HFFc6 (cell line): ENCODE measurements around the gene RAB33A. TPM values are rescaled to one million over a fixed set of nuclear protein-coding genes. Genes with fewer than 3 reads are reported as not detected.

Experiments used
- DNase-seq: peaks from one replicate; pipeline ENCODE4 v3.0.0-alpha.2; 2018
- H3K27ac Mint-ChIP-seq: 2 replicates; pipeline ENCODE4 v1.8.0; 2020; ENCODE audit warnings: mild to moderate bottlenecking, mixed read lengths
- H3K27me3 Mint-ChIP-seq: 2 replicates; pipeline ENCODE4 v1.8.0; 2021; ENCODE audit warnings: mild to moderate bottlenecking, moderate library complexity, mixed read lengths; ENCODE audit not compliant: insufficient read depth
- H3K36me3 Mint-ChIP-seq: 2 replicates; pipeline ENCODE4 v1.8.0; 2021; ENCODE audit warnings: low read depth, mixed read lengths
- H3K4me1 Mint-ChIP-seq: 2 replicates; pipeline ENCODE4 v1.8.0; 2020; ENCODE audit warnings: low read depth, mixed read lengths
- H3K4me3 Mint-ChIP-seq: 2 replicates; pipeline ENCODE4 v1.8.0; 2020; ENCODE audit warnings: mild to moderate bottlenecking, moderate library complexity, mixed read lengths
- H3K9me3 Mint-ChIP-seq: 2 replicates; pipeline ENCODE4 v1.8.0; 2020; ENCODE audit warnings: mild to moderate bottlenecking, mixed read lengths
- total RNA-seq, 6 experiments: library from RNA; stranded (reverse); fragmentation: NEBNext Ultra II Directional; extraction: Animal tissue kit (Norgen Biotek cat#: 25700); gene quantifications; 2 replicates in 1 of 6; 3 replicates in 5 of 6; pipeline ENCODE4 v1.2.3, GENCODE V29; 2021
- TF ChIP-seq, protein P1 (sequence below): fragments of 200-600 bp; sonication (generic); IDR thresholded peaks from 2 replicates; pipeline ENCODE4 v1.5.0; 2021; ENCODE audit warnings: antibody characterized with exemption, mild to moderate bottlenecking

RAB33A gene
- total RNA-seq, 6 experiments from 2014 or later, result 0.17 to 0.66 (median 0.44) TPM

GRCh38 chrX:130136961-130137360 is 34.8 kb upstream of the RAB33A start:
- Mint-ChIP-seq H3K27ac (no peak overlapping the region), H3K27me3 (no peaks in the 10 kb centered on the region), H3K36me3 (0 out of 2 replicates have a peak, but pooled peaks cover 4% of the 10 kb centered on the region), H3K4me3 (no peak overlapping the region), H3K4me1 (no peaks in the 10 kb centered on the region), H3K9me3 (no peaks in the 10 kb centered on the region)
- TF ChIP-seq, protein P1, sequence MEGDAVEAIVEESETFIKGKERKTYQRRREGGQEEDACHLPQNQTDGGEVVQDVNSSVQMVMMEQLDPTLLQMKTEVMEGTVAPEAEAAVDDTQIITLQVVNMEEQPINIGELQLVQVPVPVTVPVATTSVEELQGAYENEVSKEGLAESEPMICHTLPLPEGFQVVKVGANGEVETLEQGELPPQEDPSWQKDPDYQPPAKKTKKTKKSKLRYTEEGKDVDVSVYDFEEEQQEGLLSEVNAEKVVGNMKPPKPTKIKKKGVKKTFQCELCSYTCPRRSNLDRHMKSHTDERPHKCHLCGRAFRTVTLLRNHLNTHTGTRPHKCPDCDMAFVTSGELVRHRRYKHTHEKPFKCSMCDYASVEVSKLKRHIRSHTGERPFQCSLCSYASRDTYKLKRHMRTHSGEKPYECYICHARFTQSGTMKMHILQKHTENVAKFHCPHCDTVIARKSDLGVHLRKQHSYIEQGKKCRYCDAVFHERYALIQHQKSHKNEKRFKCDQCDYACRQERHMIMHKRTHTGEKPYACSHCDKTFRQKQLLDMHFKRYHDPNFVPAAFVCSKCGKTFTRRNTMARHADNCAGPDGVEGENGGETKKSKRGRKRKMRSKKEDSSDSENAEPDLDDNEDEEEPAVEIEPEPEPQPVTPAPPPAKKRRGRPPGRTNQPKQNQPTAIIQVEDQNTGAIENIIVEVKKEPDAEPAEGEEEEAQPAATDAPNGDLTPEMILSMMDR, result no peak
- DNase-seq, result no peak

DNA sequence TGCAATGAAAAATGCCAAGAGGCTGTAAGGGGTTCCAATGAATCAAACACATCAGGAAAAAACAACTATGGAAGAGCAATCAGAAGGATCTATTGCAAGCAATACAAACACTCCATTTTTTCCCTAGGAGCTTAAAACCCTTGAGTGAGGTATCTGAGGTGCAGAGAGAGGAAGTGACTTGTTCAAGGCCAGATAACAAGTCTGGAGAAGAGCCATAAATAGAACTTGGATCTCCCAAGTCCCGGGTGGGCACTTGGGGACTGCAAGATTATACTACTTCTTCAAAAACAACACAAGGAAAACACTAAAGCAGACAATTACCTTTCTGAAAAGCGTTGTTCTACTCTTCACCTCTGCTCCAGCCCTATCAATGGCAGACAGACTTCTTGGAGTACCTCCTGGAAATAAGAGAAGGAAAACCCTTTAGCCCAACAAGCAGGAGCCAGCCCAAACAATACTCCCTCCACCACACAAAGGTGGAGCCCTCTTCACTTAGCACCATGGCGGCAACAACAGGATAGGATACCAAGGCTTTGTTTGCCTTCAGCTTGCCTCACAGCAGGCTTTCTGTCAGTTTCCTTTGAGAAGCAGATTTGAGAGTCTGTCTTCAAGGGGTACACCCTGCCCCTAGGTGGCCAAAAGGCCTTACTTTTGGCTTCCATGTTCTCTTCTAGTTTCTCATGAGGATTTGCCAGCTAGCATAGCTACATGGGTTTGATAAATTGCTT is 32.1 kb upstream of the RAB33A start:
- Mint-ChIP-seq H3K36me3 (peaks cover 16% of the 10 kb centered on the region), H3K4me1 (peaks cover 6% of the 10 kb centered on the region), H3K9me3 (no peaks in the 10 kb centered on the region), H3K27me3 (no peaks in the 10 kb centered on the region; the same call in 1 of the 2 replicates), H3K4me3 (no peak overlapping the region), H3K27ac (peak overlapping the region; percentile 36; the same call in 1 of the 2 replicates)
- no peak for DNase-seq
- TF ChIP-seq, protein P1, result no peak

DNA sequence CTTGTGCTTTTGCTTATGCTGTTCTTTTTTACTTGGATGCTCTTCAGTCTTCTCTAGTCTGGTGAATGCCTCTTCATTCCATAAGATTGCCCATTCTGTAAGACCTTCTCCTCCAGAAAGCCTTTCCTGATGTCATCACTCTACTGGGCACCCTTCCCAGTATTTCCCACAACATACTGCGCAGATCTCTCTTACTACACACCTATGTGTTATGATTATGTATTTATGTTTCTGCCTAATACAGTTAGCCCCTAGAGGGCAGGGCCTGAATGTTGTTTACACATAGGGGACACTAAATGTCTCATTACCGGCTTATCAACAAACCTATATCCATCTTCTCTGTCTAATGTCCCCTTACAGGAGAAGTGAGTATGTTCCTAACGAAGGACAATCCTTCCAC is 27.3 kb upstream of the RAB33A start:
- TF ChIP-seq, protein P1, result peak; percentile 25; the same call in 1 of the 2 replicates
- Mint-ChIP-seq H3K27me3 (no peaks in the 10 kb centered on the region; the same call in 1 of the 2 replicates), H3K36me3 (peaks cover 17% of the 10 kb centered on the region), H3K27ac (no peak overlapping the region), H3K4me1 (peaks cover 15% of the 10 kb centered on the region), H3K4me3 (no peak overlapping the region), H3K9me3 (no peaks in the 10 kb centered on the region)
- DNase-seq, result no peak

DNA sequence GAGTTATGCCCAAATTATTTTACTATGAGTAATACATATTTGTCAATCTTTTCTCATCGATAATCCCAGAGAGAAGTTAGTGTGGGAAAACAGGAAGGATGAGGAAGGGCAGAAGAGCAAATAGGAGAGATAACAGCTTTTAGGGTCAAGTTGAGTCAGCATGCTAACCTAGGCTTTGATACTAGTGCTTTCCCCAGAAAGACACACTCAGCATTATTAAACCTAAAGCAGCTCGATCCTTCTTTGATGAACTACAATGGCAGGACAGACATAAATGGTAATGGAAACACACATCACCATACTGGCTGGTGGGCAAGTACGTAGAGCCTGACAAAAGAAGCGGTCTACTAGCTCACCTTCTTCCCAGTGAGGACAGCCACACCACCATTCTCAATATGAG is 26.6 kb upstream of the RAB33A start:
- Mint-ChIP-seq H3K4me1 (peaks cover 15% of the 10 kb centered on the region), H3K27me3 (no peaks in the 10 kb centered on the region; the same call in 1 of the 2 replicates), H3K36me3 (peaks cover 17% of the 10 kb centered on the region), H3K27ac (no peak overlapping the region), H3K4me3 (no peak overlapping the region), H3K9me3 (no peaks in the 10 kb centered on the region)
- TF ChIP-seq, protein P1, result no peak
- DNase-seq, result no peak

DNA sequence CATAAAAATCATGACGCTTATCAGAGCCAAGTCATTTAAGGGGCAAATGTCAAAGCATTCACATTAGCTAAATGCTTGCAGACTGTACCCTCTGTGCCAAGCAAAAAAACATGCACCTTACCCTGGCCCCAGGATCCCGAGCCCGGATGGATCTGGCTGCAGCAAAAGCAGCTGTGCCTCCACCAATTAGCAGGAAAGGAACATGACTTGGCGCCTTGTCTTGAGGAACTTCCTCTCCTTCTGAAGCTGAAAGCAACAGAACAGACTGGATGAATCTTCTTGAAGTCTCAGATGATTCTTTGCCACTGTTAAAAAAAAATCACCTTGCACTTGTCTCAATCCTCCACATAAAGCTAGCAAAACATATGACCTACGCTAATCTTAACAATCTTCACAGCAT is 24.1 kb upstream of the RAB33A start:
- TF ChIP-seq, protein P1, result no peak
- DNase-seq, result no peak
- H3K27me3 Mint-ChIP-seq, result no peaks in the 10 kb centered on the region; the same call in 1 of the 2 replicates
- no peak overlapping the region for H3K27ac Mint-ChIP-seq
- H3K4me3 Mint-ChIP-seq, result no peak overlapping the region
- H3K4me1 Mint-ChIP-seq, result peaks cover 15% of the 10 kb centered on the region
- no peaks in the 10 kb centered on the region for H3K9me3 Mint-ChIP-seq
- peaks cover 18% of the 10 kb centered on the region for H3K36me3 Mint-ChIP-seq
